ENCODE measurements around the gene ATP8A1.

DNA sequence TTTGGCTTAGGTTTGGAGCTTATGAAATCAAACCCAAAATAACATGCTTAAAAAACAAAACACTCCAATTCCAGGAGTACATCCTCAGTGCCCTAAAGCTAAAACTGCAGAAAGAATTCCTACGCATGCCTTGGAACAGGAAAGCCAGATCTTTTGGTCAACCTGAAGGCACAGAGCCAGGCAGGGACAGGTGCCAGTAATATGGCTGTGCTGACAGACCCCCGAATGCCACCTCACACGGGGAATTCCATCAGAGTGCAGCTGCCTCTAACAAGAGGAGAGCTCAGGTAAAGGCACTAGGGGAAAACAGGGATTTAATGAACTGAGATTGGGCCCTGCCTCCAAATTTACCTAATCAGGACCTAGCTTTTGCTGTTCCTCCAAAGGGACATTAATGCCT lies 182.5 kb downstream of the ATP8A1 start:
- TF ChIP-seq, protein P1, sequence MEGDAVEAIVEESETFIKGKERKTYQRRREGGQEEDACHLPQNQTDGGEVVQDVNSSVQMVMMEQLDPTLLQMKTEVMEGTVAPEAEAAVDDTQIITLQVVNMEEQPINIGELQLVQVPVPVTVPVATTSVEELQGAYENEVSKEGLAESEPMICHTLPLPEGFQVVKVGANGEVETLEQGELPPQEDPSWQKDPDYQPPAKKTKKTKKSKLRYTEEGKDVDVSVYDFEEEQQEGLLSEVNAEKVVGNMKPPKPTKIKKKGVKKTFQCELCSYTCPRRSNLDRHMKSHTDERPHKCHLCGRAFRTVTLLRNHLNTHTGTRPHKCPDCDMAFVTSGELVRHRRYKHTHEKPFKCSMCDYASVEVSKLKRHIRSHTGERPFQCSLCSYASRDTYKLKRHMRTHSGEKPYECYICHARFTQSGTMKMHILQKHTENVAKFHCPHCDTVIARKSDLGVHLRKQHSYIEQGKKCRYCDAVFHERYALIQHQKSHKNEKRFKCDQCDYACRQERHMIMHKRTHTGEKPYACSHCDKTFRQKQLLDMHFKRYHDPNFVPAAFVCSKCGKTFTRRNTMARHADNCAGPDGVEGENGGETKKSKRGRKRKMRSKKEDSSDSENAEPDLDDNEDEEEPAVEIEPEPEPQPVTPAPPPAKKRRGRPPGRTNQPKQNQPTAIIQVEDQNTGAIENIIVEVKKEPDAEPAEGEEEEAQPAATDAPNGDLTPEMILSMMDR (IDR thresholded peaks at IDR 0.05), result no peak
- TF ChIP-seq POLR2A (IDR thresholded peaks at IDR 0.05), result no peak
